CMK (cell line): ENCODE data around the gene TIGAR.
A peak's percentile ranks its signal among the peaks of the same experiment; 100 is the strongest.

Source experiments
- DNase-seq: peaks from one replicate; pipeline ENCODE4 v3.0.0-alpha.2; 2010; ENCODE audit warnings: low read depth

Gene TIGAR

GRCh38 chr12:4380332-4380731, 59.3 kb downstream of the TIGAR start:
- DNase-seq, result no peak

GRCh38 chr12:4383304-4383865, 62.4 kb downstream of the TIGAR start:
- no peak for DNase-seq

GRCh38 chr12:4386801-4387200, 65.8 kb downstream of the TIGAR start:
- no peak for DNase-seq

- DNase-seq, result no peak
These were observed 66.6 kb downstream of the TIGAR start for GRCh38 chr12:4387607-4388006.

- no peak for DNase-seq
These were observed 67.0 kb downstream of the TIGAR start for GRCh38 chr12:4388032-4388431.

- DNase-seq, result no peak
These were observed 67.6 kb downstream of the TIGAR start for GRCh38 chr12:4388662-4389061.

- peak; percentile 72 for DNase-seq
These were observed 71.3 kb downstream of the TIGAR start for GRCh38 chr12:4392223-4392742.

- DNase-seq, result no peak
These were observed 72.2 kb downstream of the TIGAR start for GRCh38 chr12:4393211-4393610.

GRCh38 chr12:4395818-4396217, 74.8 kb downstream of the TIGAR start:
- DNase-seq, result no peak

GRCh38 chr12:4401117-4401516, 80.1 kb downstream of the TIGAR start:
- DNase-seq, result no peak

- DNase-seq, result no peak
These were observed 82.0 kb downstream of the TIGAR start for GRCh38 chr12:4402996-4403395.
